Measurements from ENCODE around the gene DNAJB12.
"Not testable (repeated sequence)": the region's sequence is repeated elsewhere in the genome, so short reads cannot be mapped to it uniquely, and the experiment has no call there.

Gene DNAJB12

DNA sequence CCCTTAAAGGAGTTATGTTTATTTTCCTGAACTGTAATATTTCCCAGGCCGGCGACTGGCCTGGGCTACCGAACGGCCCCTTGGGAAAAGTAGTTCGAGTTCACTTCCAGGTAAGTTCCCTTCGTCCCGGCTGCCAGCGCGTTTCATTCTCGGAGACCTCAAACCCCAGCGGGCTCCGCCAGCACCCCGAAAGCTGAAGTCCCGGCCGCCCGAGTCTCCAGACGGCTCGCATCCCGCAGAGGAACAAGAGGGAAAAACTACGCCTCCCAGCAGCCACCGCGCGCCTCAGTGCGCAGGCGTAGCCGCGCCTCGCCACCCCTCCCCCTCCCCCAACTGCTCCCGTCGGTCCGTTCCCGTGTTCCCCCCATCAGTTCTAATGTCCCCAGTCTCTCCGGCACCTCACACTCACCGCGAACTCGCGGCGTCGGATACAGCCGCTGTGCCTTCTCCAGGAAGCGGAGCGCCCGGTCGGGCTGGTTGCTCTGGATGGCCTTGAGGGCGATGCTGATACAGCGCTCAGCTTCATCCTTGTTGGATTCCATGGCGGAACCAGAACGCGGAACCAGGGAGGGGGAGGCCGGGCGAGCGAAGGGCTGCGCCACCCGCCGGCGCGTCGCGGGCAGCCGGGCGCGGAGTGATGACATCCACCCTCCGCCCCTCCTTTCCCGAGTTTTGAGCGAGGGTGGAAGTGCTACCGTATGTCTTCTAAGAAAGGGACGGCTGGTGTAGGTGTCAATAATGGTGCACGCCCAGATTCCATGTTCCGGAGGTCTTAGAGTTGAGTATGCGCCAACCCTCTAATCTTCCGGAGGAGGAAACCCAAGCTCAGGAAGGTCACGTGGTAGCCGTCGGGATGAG is at the start of gene DNAJB12:
Gene DNAJB12, minus strand, starts transcription at position 564 of the 858 bp plus-strand sequence. Its CDS starts 22 bp downstream, at position 542.
- no peaks in the 10 kb centered on the region for H4K20me1 ChIP-seq (ENCODE audit: insufficient read depth, low read length)
- no peaks in the 10 kb centered on the region for H3K36me3 ChIP-seq (replicated peaks; ENCODE audit: low read depth, low read length)
- H2AFZ ChIP-seq (ENCODE audit: low read depth, low read length): peak within 1 kb of the TSS; percentile 90
- no peak for TF ChIP-seq EZH2phosphoT487 (IDR thresholded peaks at IDR 0.05; ENCODE audit: low read depth)
- TF ChIP-seq CTCF (IDR thresholded peaks at IDR 0.05; ENCODE audit: low read depth, low read length): no peak
- H3K9ac ChIP-seq (ENCODE audit: low read length): peak within 1 kb of the TSS; percentile 99
- H3K9me3 ChIP-seq (ENCODE audit: insufficient read depth, low read length): no peaks in the 10 kb centered on the region
- peak within 1 kb of the TSS; percentile 91 for H3K4me2 ChIP-seq (ENCODE audit: low read length)
- H3K4me1 ChIP-seq (ENCODE audit: low read length): peaks cover 6% of the 10 kb centered on the region
- H3K4me3 ChIP-seq (ENCODE audit: low read length): peak within 1 kb of the TSS; percentile 97
- no peaks in the 10 kb centered on the region for H3K27me3 ChIP-seq (ENCODE audit: low read depth, low read length)
- H3K27ac ChIP-seq (ENCODE audit: low read length): peak within 1 kb of the TSS; percentile 93
- H3K79me2 ChIP-seq (ENCODE audit: low read length): peaks cover 30% of the 10 kb centered on the region

GRCh38 chr10:72395581-72395980 is 40.9 kb upstream of the DNAJB12 start:
- not testable (repeated sequence) for H3K36me3 ChIP-seq (replicated peaks; ENCODE audit: low read depth, low read length); H2AFZ ChIP-seq (ENCODE audit: low read depth, low read length); H3K27me3 ChIP-seq (ENCODE audit: low read depth, low read length); H3K27ac ChIP-seq (ENCODE audit: low read length); H3K9me3 ChIP-seq (ENCODE audit: insufficient read depth, low read length); H3K79me2 ChIP-seq (ENCODE audit: low read length); H3K4me2 ChIP-seq (ENCODE audit: low read length); H3K4me3 ChIP-seq (ENCODE audit: low read length); H3K9ac ChIP-seq (ENCODE audit: low read length); H4K20me1 ChIP-seq (ENCODE audit: insufficient read depth, low read length)
- peaks cover 14% of the 10 kb centered on the region for H3K4me1 ChIP-seq (ENCODE audit: low read length)

- Histone ChIP-seq H2AFZ (ENCODE audit: low read depth, low read length) (no peak overlapping the region), H4K20me1 (ENCODE audit: insufficient read depth, low read length) (no peaks in the 10 kb centered on the region), H3K36me3 (replicated peaks; ENCODE audit: low read depth, low read length) (no peaks in the 10 kb centered on the region), H3K4me3 (ENCODE audit: low read length) (no peak overlapping the region), H3K4me2 (ENCODE audit: low read length) (peak overlapping the region; percentile 9; the same call in 1 of the 2 replicates), H3K79me2 (ENCODE audit: low read length) (no peaks in the 10 kb centered on the region), H3K9ac (ENCODE audit: low read length) (no peak overlapping the region), H3K27ac (ENCODE audit: low read length) (peak overlapping the region; percentile 37), H3K9me3 (ENCODE audit: insufficient read depth, low read length) (no peaks in the 10 kb centered on the region), H3K27me3 (ENCODE audit: low read depth, low read length) (no peaks in the 10 kb centered on the region), H3K4me1 (ENCODE audit: low read length) (peaks cover 14% of the 10 kb centered on the region)
- TF ChIP-seq CTCF (IDR thresholded peaks at IDR 0.05; ENCODE audit: low read depth, low read length) (no peak), EZH2phosphoT487 (IDR thresholded peaks at IDR 0.05; ENCODE audit: low read depth) (no peak)
Measured at GRCh38 chr10:72392571-72392970, 37.9 kb upstream of the DNAJB12 start.

DNA sequence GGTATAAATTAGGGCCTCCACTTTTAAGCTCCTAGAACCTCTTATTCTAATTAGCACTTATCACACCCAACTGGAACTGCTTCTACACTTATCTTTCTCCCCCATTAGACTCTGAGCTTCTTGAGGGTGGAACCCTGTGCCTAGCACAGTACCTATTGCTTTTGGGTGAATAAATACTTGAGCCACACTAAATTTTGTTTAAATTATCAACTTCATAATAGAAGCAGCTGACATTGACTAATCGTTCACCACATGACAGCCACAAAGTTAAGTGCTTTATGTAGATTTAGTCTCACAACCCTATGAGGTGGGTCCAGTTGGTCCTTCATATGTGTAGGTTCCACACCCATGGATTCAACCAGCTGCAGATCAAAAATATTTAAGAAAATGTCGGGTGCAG is 36.0 kb upstream of the DNAJB12 start:
- Histone ChIP-seq H3K9me3 (ENCODE audit: insufficient read depth, low read length) (no peaks in the 10 kb centered on the region), H4K20me1 (ENCODE audit: insufficient read depth, low read length) (no peaks in the 10 kb centered on the region), H3K79me2 (ENCODE audit: low read length) (no peaks in the 10 kb centered on the region), H2AFZ (ENCODE audit: low read depth, low read length) (no peak overlapping the region), H3K4me1 (ENCODE audit: low read length) (peaks cover 26% of the 10 kb centered on the region), H3K4me2 (ENCODE audit: low read length) (no peak overlapping the region), H3K27ac (ENCODE audit: low read length) (no peak overlapping the region), H3K27me3 (ENCODE audit: low read depth, low read length) (no peaks in the 10 kb centered on the region), H3K36me3 (replicated peaks; ENCODE audit: low read depth, low read length) (no peaks in the 10 kb centered on the region), H3K4me3 (ENCODE audit: low read length) (no peak overlapping the region), H3K9ac (ENCODE audit: low read length) (no peak overlapping the region)
- no peak for TF ChIP-seq CTCF (IDR thresholded peaks at IDR 0.05; ENCODE audit: low read depth, low read length)
- no peak for TF ChIP-seq EZH2phosphoT487 (IDR thresholded peaks at IDR 0.05; ENCODE audit: low read depth)

Measured in OCI-LY3 (cell line).